Caco-2 (cell line): Measurements from ENCODE around the gene KLF7. TPM values are rescaled to one million over a fixed set of nuclear protein-coding genes. Genes with fewer than 3 reads are reported as not detected.

Experiments
- BruUV-seq: library from RNA; stranded (reverse); fragments of 400-500 nt; replicated peaks from 2 replicates; lab custom pipeline; 2021; lab: Mats Ljungman, UMichigan
- CTCF ChIA-PET: fragments of 300-600 bp; sonication (Branson Sonifier 250); formaldehyde crosslinking; loops from one replicate; lab custom pipeline; 2022; ENCODE audit warnings: antibody characterized with exemption; lab: Charles Lee
- POLR2A ChIA-PET: fragments of 300-600 bp; sonication (Branson Sonifier 250); formaldehyde crosslinking; loops from one replicate; lab custom pipeline; 2022; ENCODE audit warnings: antibody characterized with exemption; lab: Charles Lee
- DNase-seq, 2 experiments: peaks; one replicate each; pipeline versions ENCODE4 v3.0.0 to v3.0.0-alpha.2; 2020 to 2022
- H3K27me3 ChIP-seq: replicated peaks from 2 replicates; pipeline ENCODE4 v1.6.0; 2011; ENCODE audit warnings: low read length; ENCODE audit not compliant: control insufficient read depth, insufficient read depth
- H3K36me3 ChIP-seq: 2 replicates; pipeline ENCODE4 v1.5.1; 2011; ENCODE audit warnings: low read length; ENCODE audit not compliant: control insufficient read depth, insufficient read depth
- H3K4me1 ChIP-seq: fragments of 250-450 bp; sonication (Bioruptor Pico); 2 replicates; pipeline ENCODE4 v1.5.1; 2020; ENCODE audit warnings: mild to moderate bottlenecking
- H3K4me3 ChIP-seq: 2 replicates; pipeline ENCODE4 v1.5.1; 2011; ENCODE audit warnings: low read depth, mild to moderate bottlenecking, control low read depth, low read length
- H3K9me3 ChIP-seq: fragments of 250-450 bp; sonication (Bioruptor Pico); 2 replicates; pipeline ENCODE4 v1.5.1; 2020; ENCODE audit warnings: mild to moderate bottlenecking, moderate library complexity
- H3K27ac Mint-ChIP-seq: one replicate; pipeline ENCODE4 v1.8.0; 2022; ENCODE audit warnings: mixed read lengths; ENCODE audit not compliant: unreplicated experiment
- H3K27me3 Mint-ChIP-seq: one replicate; pipeline ENCODE4 v1.8.0; 2022; ENCODE audit warnings: mixed read lengths; ENCODE audit not compliant: insufficient read depth, unreplicated experiment
- H3K36me3 Mint-ChIP-seq: one replicate; pipeline ENCODE4 v1.8.0; 2022; ENCODE audit warnings: mild to moderate bottlenecking, mixed read lengths; ENCODE audit not compliant: insufficient read depth, unreplicated experiment
- H3K4me1 Mint-ChIP-seq: one replicate; pipeline ENCODE4 v1.8.0; 2022; ENCODE audit warnings: low read depth, mixed read lengths; ENCODE audit not compliant: unreplicated experiment
- H3K4me3 Mint-ChIP-seq: one replicate; pipeline ENCODE4 v1.8.0; 2022; ENCODE audit warnings: mild to moderate bottlenecking, moderate library complexity, mixed read lengths; ENCODE audit not compliant: unreplicated experiment
- H3K9me3 Mint-ChIP-seq: one replicate; pipeline ENCODE4 v1.8.0; 2022; ENCODE audit warnings: mixed read lengths; ENCODE audit not compliant: unreplicated experiment
- intact Hi-C: fragments of 100-400 bp; cut with micrococcal nuclease; formaldehyde crosslinking; loops from one replicate; pipeline ENCODE4 v1.10.0; 2022; ENCODE audit not compliant: unreplicated experiment
- total RNA-seq: library from RNA; stranded (reverse); gene quantifications from 2 replicates; pipeline ENCODE4 v1.2.3, GENCODE V29; 2022
- TF ChIP-seq, protein P1 (sequence below), 2 experiments: fragments of 200-600 bp in 1 of 2; IDR thresholded peaks; 1 replicate in 1 of 2; 2 replicates in 1 of 2; pipeline versions ENCODE4 v1.5.1 to v1.8.0; 2011 to 2022; ENCODE audit warnings: antibody characterized with exemption in 1 of 2, control low read depth in 1 of 2, inconsistent platforms in 1 of 2, low read depth in 1 of 2, low read length in 1 of 2, mild to moderate bottlenecking in 1 of 2, moderate library complexity in 1 of 2; ENCODE audit not compliant: insufficient read depth in 1 of 2, severe bottlenecking in 1 of 2, unreplicated experiment in 1 of 2

The KLF7 gene
- total RNA-seq, 1 experiment from 2014 or later, result 0.36 TPM

DNA sequence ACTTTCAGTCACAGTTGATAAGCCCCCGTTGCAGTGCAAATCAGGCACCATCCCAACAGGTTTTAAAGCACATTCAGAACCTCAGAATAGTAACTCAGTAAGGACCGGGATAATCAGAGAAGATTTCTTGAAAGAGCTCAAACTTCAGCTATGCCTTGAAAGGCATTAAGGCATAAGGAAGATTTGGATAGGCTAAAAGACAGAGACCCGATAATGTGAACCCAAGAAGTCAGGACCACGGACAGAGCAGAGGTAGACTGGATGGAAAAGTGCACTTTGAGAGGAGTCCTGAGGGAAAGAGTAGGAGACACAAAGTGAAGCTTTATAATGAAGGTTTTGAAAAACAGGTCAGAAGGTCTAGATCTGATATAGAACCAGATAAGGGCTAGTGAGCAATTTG, 36.9 kb upstream of the KLF7 start:
- no peak overlapping the region for H3K4me3 ChIP-seq
- no peaks in the 10 kb centered on the region for H3K4me1 ChIP-seq
- H3K9me3 ChIP-seq, result no peaks in the 10 kb centered on the region
- no TSS peak for BruUV-seq
- DNase-seq, result peak; percentile 43 to 63
- Mint-ChIP-seq H3K36me3 (no peaks in the 10 kb centered on the region), H3K27ac (no peak overlapping the region), H3K9me3 (no peaks in the 10 kb centered on the region), H3K4me3 (no peak overlapping the region), H3K27me3 (peaks cover 11% of the 10 kb centered on the region), H3K4me1 (no peaks in the 10 kb centered on the region)
- no peaks in the 10 kb centered on the region for H3K27me3 ChIP-seq
- H3K36me3 ChIP-seq, result no peaks in the 10 kb centered on the region
- TF ChIP-seq, protein P1, sequence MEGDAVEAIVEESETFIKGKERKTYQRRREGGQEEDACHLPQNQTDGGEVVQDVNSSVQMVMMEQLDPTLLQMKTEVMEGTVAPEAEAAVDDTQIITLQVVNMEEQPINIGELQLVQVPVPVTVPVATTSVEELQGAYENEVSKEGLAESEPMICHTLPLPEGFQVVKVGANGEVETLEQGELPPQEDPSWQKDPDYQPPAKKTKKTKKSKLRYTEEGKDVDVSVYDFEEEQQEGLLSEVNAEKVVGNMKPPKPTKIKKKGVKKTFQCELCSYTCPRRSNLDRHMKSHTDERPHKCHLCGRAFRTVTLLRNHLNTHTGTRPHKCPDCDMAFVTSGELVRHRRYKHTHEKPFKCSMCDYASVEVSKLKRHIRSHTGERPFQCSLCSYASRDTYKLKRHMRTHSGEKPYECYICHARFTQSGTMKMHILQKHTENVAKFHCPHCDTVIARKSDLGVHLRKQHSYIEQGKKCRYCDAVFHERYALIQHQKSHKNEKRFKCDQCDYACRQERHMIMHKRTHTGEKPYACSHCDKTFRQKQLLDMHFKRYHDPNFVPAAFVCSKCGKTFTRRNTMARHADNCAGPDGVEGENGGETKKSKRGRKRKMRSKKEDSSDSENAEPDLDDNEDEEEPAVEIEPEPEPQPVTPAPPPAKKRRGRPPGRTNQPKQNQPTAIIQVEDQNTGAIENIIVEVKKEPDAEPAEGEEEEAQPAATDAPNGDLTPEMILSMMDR (IDR thresholded peaks at IDR 0.05; ENCODE audit: insufficient read depth in 1 of 2, low read depth in 1 of 2, low read length in 1 of 2, severe bottlenecking in 1 of 2, unreplicated experiment in 1 of 2), result no peak
- ChIA-PET CTCF (no interaction called here), POLR2A (no interaction called here)
- intact Hi-C loops, result no loop called here

DNA sequence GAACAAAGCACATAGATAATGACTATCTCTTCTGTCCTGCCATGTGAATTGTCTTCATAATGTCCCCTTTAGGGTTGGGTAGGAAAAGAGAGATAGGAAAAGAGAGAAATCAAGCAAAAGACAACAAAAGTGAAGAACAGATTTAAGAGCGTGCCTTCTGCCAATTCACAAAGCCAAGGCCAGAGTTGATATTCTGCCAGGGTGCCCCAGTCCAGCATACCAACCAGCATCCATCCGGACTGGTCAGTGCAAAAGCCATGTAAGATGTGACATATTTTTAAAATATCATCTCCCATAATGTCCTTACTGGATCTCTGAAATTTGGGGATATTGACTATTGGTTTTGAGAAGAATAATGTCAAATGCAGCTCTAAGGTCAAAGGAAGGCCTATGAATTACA, 35.7 kb upstream of the KLF7 start:
- no TSS peak for BruUV-seq
- no peak overlapping the region for H3K27ac Mint-ChIP-seq
- POLR2A ChIA-PET, result no interaction called here

DNA sequence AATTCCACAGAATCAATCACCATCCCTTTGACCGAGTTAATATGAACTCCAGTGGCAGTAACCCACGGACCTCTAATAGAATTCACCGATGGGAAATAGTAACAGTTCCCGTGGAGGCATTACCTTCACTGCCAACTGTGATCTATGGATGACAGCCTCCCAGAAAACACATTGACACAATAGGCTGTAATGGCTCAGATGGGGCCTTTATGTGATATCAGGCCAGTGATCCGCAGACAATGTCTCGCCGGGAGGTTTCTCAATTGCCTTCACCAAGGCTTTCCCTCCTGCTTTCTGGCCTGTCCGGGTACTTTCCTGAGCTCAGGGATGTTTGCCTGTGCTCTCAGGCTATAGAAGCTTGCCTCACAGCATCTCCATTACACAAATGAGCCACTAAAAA, 34.4 kb upstream of the KLF7 start:
- BruUV-seq, result no TSS peak
- Mint-ChIP-seq H3K36me3 (no peaks in the 10 kb centered on the region), H3K27me3 (peaks cover 8% of the 10 kb centered on the region), H3K4me1 (no peaks in the 10 kb centered on the region), H3K27ac (no peak overlapping the region), H3K9me3 (no peaks in the 10 kb centered on the region), H3K4me3 (no peak overlapping the region)
- Histone ChIP-seq H3K9me3 (no peaks in the 10 kb centered on the region), H3K4me3 (no peak overlapping the region), H3K27me3 (no peaks in the 10 kb centered on the region), H3K36me3 (no peaks in the 10 kb centered on the region), H3K4me1 (no peaks in the 10 kb centered on the region)
- intact Hi-C loops, result no loop called here
- TF ChIP-seq, protein P1 (IDR thresholded peaks at IDR 0.05; ENCODE audit: insufficient read depth in 1 of 2, low read depth in 1 of 2, low read length in 1 of 2, severe bottlenecking in 1 of 2, unreplicated experiment in 1 of 2), result no peak
- CTCF ChIA-PET, result interaction anchor here (0.6 kb wide), 1 partner anchor 840 kb away, joined by 3 read pairs; no protein-coding TSS in a partner anchor
- DNase-seq, result no peak
- POLR2A ChIA-PET, result no interaction called here

More for the DNA sequence above, 35.7 kb upstream of the KLF7 start:
- H3K4me3 ChIP-seq, result no peak overlapping the region
- H3K4me1 Mint-ChIP-seq, result no peaks in the 10 kb centered on the region
- H3K4me1 ChIP-seq, result no peaks in the 10 kb centered on the region
- CTCF ChIA-PET, result no interaction called here
- no peaks in the 10 kb centered on the region for H3K9me3 ChIP-seq
- no peaks in the 10 kb centered on the region for H3K36me3 ChIP-seq
- H3K27me3 Mint-ChIP-seq, result peaks cover 8% of the 10 kb centered on the region
- H3K4me3 Mint-ChIP-seq, result no peak overlapping the region
- H3K36me3 Mint-ChIP-seq, result no peaks in the 10 kb centered on the region
- intact Hi-C loops, result no loop called here
- TF ChIP-seq, protein P1 (IDR thresholded peaks at IDR 0.05; ENCODE audit: insufficient read depth in 1 of 2, low read depth in 1 of 2, low read length in 1 of 2, severe bottlenecking in 1 of 2, unreplicated experiment in 1 of 2), result no peak
- no peaks in the 10 kb centered on the region for H3K27me3 ChIP-seq
- no peak for DNase-seq
- no peaks in the 10 kb centered on the region for H3K9me3 Mint-ChIP-seq
